Activated CD4-positive, CD25-positive, alpha-beta regulatory T cell treated with anti-CD3 and anti-CD28 coated beads, Interleukin-2, amount 50 U/mL, for 24 hours (primary cell): ENCODE results near the gene DOCK3.
"Not testable (repeated sequence)": the region's sequence is repeated elsewhere in the genome, so short reads cannot be mapped to it uniquely, and the experiment has no call there.

ENCODE experiments used
- ATAC-seq, 2 donors: fragments of 150-1000 bp; cut with Tn5 transposase; one replicate each; pipeline ENCODE4 v1.10.0; 2021; ENCODE audit warnings: mild to moderate bottlenecking in 1 of 2, moderate library complexity in 1 of 2

Gene DOCK3

GRCh38 chr3:51378726-51379125 lies 704.0 kb downstream of the DOCK3 start:
- ATAC-seq, result no peak

- no peak for ATAC-seq
These were observed 704.6 kb downstream of the DOCK3 start for GRCh38 chr3:51379301-51379700.

- ATAC-seq, result no peak
These were observed 705.2 kb downstream of the DOCK3 start for GRCh38 chr3:51379746-51380455.

GRCh38 chr3:51380601-51381332 lies 706.0 kb downstream of the DOCK3 start:
- ATAC-seq, result no peak

- ATAC-seq, result no peak
These were observed 706.6 kb downstream of the DOCK3 start for GRCh38 chr3:51381333-51381705.

- ATAC-seq, result no peak
These were observed 707.5 kb downstream of the DOCK3 start for GRCh38 chr3:51382076-51382745.

GRCh38 chr3:51382947-51383578 lies 708.3 kb downstream of the DOCK3 start:
- no peak for ATAC-seq

GRCh38 chr3:51384055-51384725 lies 709.5 kb downstream of the DOCK3 start:
- peak; percentile 5 to 7 for ATAC-seq

GRCh38 chr3:51384726-51385473 lies 710.2 kb downstream of the DOCK3 start, which contains the start of gene MANF:
Gene MANF (plus strand): TSS chr3:51385291. CDS start chr3:51385343, 52 bp downstream.
- peak; percentile 98 for ATAC-seq

- ATAC-seq, result no peak
These were observed 710.9 kb downstream of the DOCK3 start for GRCh38 chr3:51385621-51386091.

GRCh38 chr3:51386159-51386851 lies 711.6 kb downstream of the DOCK3 start:
- no peak for ATAC-seq

GRCh38 chr3:51386852-51387229 lies 712.1 kb downstream of the DOCK3 start:
- no peak for ATAC-seq

GRCh38 chr3:51387281-51387680 lies 712.6 kb downstream of the DOCK3 start:
- not testable (repeated sequence) for ATAC-seq

GRCh38 chr3:51388286-51389029 lies 713.7 kb downstream of the DOCK3 start:
- no peak for ATAC-seq

GRCh38 chr3:51389423-51390183 lies 714.9 kb downstream of the DOCK3 start:
- no peak for ATAC-seq

GRCh38 chr3:51390246-51391074 lies 715.7 kb downstream of the DOCK3 start:
- ATAC-seq, result peak; percentile 2

GRCh38 chr3:51391075-51391565 lies 716.4 kb downstream of the DOCK3 start, which contains the start of gene RBM15B:
Gene RBM15B (plus strand): TSS chr3:51391285. CDS start chr3:51391400, 115 bp downstream.
- peak; percentile 92 to 97 for ATAC-seq
